Heart left ventricle (tissue), 13 donors: ENCODE data around the gene PARD3B.

Experiments used
- CTCF ChIP-seq, 12 donors: fragments of 200-600 bp; sonication (generic) in 4 of 12; IDR thresholded peaks; one replicate each; pipeline versions ENCODE4 v1.5.0 to v1.8.0; 2018 to 2022; ENCODE audit warnings: antibody characterized with exemption in 12 of 12, mild to moderate bottlenecking in 5 of 12
- POLR2A ChIP-seq, 2 donors: fragments of 450-650 bp; IDR thresholded peaks; one replicate each; pipeline ENCODE4 v1.6.1; 2017; ENCODE audit warnings: antibody characterized with exemption in 2 of 2, mild to moderate bottlenecking in 2 of 2, moderate library complexity in 2 of 2
- donor health status: ischemic (EF 13 %, LVEDD 7.1; RV severe dilation, severe dysfunction).
- donor health status: DM: no; HTN: yes; CAD: no.
- donor health status: DM: no; HTN: no; CAD: no.
- donor health status: ischemic (EF 25% LVEDD 6.9; RV normal size, moderate dysfunction).
- donor health status: ischemic (EF 25% LVEDD 5.7; RV mildly dilated, moderate dysfunction).
- donor health status: ischemic (EF 35%, LVEDD 5.7; RV mildly dilated, moderate dysfunction).
- donor health status: nonischemic (EF 11% LVEDD 7.7; RV severe dilation, severe dysfunction).
- donor health status: DM: yes; HTN: yes; CAD: no.
- donor health status: PGD.
- donor health status: ischemic (EF 29% LVEDD 5.4; RV normal size, mild dysfunction).
- donor health status: nonischemic (EF 23%, LVEDD 6.1; RV moderate dilation, normal function).

GRCh38 chr2:205347899-205348298, 802.6 kb downstream of the PARD3B start:
- TF ChIP-seq CTCF (IDR thresholded peaks at IDR 0.05) (no peak), POLR2A (IDR thresholded peaks at IDR 0.05) (no peak)
